Measurements from ENCODE around the gene RBBP8. TPM values are rescaled to one million over a fixed set of nuclear protein-coding genes. Genes with fewer than 3 reads are reported as not detected.
"Not testable (repeated sequence)": the region's sequence is repeated elsewhere in the genome, so short reads cannot be mapped to it uniquely, and the experiment has no call there.

RBBP8 gene
- polyA plus RNA-seq, 1 experiment, result 22.1 TPM

- POLR2A ChIA-PET, result no interaction called here
Measured at GRCh38 chr18:22902093-22902492, 31.0 kb upstream of the RBBP8 start.

DNA sequence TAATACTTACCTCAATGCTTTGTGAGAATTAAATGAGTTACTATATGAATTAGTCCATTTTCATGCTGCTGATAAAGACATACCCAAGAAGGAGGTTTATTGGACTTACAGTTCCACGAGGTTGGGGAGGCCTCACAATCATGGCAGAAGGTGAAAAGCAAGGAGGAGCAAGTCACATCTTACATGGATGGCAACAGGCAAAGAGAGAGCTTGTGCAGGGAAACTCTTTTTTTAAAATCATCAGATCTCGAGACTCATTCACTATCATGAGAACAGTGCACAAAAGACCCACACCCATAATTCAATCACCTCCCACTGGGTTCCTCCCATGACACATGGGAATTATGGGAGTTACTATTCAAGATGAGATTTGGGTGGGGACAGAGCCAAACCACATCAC lies 29.9 kb upstream of the RBBP8 start:
- H3K9me3 ChIP-seq (ENCODE audit: control insufficient read depth, insufficient read depth, low read length); H3K27me3 ChIP-seq (ENCODE audit: control insufficient read depth, insufficient read depth, low read length); DNase-seq (ENCODE audit: low read depth, low spot score); H3K4me3 ChIP-seq (ENCODE audit: low read depth, low read length); POLR2A ChIA-PET; H3K27ac ChIP-seq (ENCODE audit: low read depth, low read length); CTCF ChIA-PET: not testable (repeated sequence)

More at GRCh38 chr18:22902093-22902492, 31.0 kb upstream of the RBBP8 start:
- CTCF ChIA-PET, result no interaction called here
- H3K27ac ChIP-seq (ENCODE audit: low read depth, low read length), result no peak overlapping the region
- H3K4me3 ChIP-seq (ENCODE audit: low read depth, low read length), result no peak overlapping the region
- H3K9me3 ChIP-seq (ENCODE audit: control insufficient read depth, insufficient read depth, low read length), result peaks cover 3% of the 10 kb centered on the region; the same call in 1 of the 2 replicates
- DNase-seq (ENCODE audit: low read depth, low spot score), result no peak
- H3K27me3 ChIP-seq (ENCODE audit: control insufficient read depth, insufficient read depth, low read length), result no peaks in the 10 kb centered on the region
- TF ChIP-seq, protein P1, sequence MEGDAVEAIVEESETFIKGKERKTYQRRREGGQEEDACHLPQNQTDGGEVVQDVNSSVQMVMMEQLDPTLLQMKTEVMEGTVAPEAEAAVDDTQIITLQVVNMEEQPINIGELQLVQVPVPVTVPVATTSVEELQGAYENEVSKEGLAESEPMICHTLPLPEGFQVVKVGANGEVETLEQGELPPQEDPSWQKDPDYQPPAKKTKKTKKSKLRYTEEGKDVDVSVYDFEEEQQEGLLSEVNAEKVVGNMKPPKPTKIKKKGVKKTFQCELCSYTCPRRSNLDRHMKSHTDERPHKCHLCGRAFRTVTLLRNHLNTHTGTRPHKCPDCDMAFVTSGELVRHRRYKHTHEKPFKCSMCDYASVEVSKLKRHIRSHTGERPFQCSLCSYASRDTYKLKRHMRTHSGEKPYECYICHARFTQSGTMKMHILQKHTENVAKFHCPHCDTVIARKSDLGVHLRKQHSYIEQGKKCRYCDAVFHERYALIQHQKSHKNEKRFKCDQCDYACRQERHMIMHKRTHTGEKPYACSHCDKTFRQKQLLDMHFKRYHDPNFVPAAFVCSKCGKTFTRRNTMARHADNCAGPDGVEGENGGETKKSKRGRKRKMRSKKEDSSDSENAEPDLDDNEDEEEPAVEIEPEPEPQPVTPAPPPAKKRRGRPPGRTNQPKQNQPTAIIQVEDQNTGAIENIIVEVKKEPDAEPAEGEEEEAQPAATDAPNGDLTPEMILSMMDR (IDR thresholded peaks at IDR 0.05; ENCODE audit: low read depth, low read length), result no peak

- Histone ChIP-seq H3K4me3 (ENCODE audit: low read depth, low read length) (no peak overlapping the region), H3K27ac (ENCODE audit: low read depth, low read length) (no peak overlapping the region), H3K9me3 (ENCODE audit: control insufficient read depth, insufficient read depth, low read length) (no peaks in the 10 kb centered on the region), H3K27me3 (ENCODE audit: control insufficient read depth, insufficient read depth, low read length) (no peaks in the 10 kb centered on the region)
- TF ChIP-seq, protein P1 (IDR thresholded peaks at IDR 0.05; ENCODE audit: low read depth, low read length), result no peak
- ChIA-PET POLR2A (no interaction called here), CTCF (no interaction called here)
- no peak for DNase-seq (ENCODE audit: low read depth, low spot score)
Measured at GRCh38 chr18:22912149-22912548, 21.0 kb upstream of the RBBP8 start.

- POLR2A ChIA-PET, result no interaction called here
- TF ChIP-seq, protein P1 (IDR thresholded peaks at IDR 0.05; ENCODE audit: low read depth, low read length), result no peak
- Histone ChIP-seq H3K27ac (ENCODE audit: low read depth, low read length) (no peak overlapping the region), H3K9me3 (ENCODE audit: control insufficient read depth, insufficient read depth, low read length) (no peaks in the 10 kb centered on the region), H3K27me3 (ENCODE audit: control insufficient read depth, insufficient read depth, low read length) (no peaks in the 10 kb centered on the region), H3K4me3 (ENCODE audit: low read depth, low read length) (no peak overlapping the region)
- CTCF ChIA-PET, result no interaction called here
- DNase-seq (ENCODE audit: low read depth, low spot score), result no peak
Measured at GRCh38 chr18:22912835-22913234, 20.3 kb upstream of the RBBP8 start.

DNA sequence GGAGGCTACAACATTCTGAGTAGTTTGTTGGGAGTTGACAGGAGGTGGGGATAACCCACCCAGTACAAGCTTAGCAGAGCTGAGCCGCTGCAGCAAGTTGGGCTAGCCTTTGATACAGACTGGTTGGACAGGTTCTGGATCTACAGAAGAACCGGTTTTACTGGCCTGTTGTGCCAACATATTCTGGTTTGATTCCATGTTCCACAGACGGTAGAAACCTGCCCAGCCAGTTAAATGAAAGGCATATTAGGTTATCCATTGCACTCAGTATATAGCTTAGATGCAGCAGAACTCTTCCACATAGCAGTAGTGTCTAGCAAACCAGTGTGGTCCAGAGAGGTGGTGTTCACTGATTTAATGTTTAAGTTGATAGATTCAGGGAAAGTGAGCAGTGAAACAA lies 19.3 kb upstream of the RBBP8 start:
- CTCF ChIA-PET, result no interaction called here
- no peaks in the 10 kb centered on the region for H3K9me3 ChIP-seq (ENCODE audit: control insufficient read depth, insufficient read depth, low read length)

More for the DNA sequence above, 19.3 kb upstream of the RBBP8 start:
- H3K27ac ChIP-seq (ENCODE audit: low read depth, low read length), result no peak overlapping the region
- H3K4me3 ChIP-seq (ENCODE audit: low read depth, low read length), result no peak overlapping the region
- H3K27me3 ChIP-seq (ENCODE audit: control insufficient read depth, insufficient read depth, low read length), result no peaks in the 10 kb centered on the region
- POLR2A ChIA-PET, result no interaction called here
- TF ChIP-seq, protein P1 (IDR thresholded peaks at IDR 0.05; ENCODE audit: low read depth, low read length), result no peak
- no peak for DNase-seq (ENCODE audit: low read depth, low spot score)
